Loucy (cell line): Measurements from ENCODE around the gene TRIM33.
A peak's percentile ranks its signal among the peaks of the same experiment; 100 is the strongest.

ENCODE experiments used
- H2AFZ ChIP-seq: fragments of 200-600 bp; sonication (generic); 2 replicates; pipeline ENCODE4 v1.6.0; 2016; ENCODE audit warnings: antibody characterized with exemption, mild to moderate bottlenecking, low read length, moderate library complexity
- H3F3A ChIP-seq: fragments of 200-600 bp; 2 replicates; pipeline ENCODE4 v1.6.0; 2016; ENCODE audit warnings: antibody characterized with exemption, low read depth, mild to moderate bottlenecking
- H3K27me3 ChIP-seq: fragments of 200-600 bp; sonication (generic); 2 replicates; pipeline ENCODE4 v1.6.1; 2014; ENCODE audit warnings: low read length, mild to moderate bottlenecking; ENCODE audit not compliant: insufficient read depth, poor library complexity, severe bottlenecking
- H3K36me3 ChIP-seq: fragments of 200-600 bp; sonication (generic); 2 replicates; pipeline ENCODE4 v1.6.1; 2016; ENCODE audit warnings: low read length; ENCODE audit not compliant: insufficient read depth
- H3K4me1 ChIP-seq: fragments of 200-600 bp; sonication (generic); 2 replicates; pipeline ENCODE4 v1.5.1; 2014; ENCODE audit warnings: low read length, mild to moderate bottlenecking; ENCODE audit not compliant: insufficient read depth, poor library complexity, severe bottlenecking
- H3K4me2 ChIP-seq: fragments of 200-600 bp; sonication (generic); 2 replicates; pipeline ENCODE4 v1.6.0; 2014; ENCODE audit warnings: antibody characterized with exemption, low read length, low read depth, mild to moderate bottlenecking; ENCODE audit not compliant: poor library complexity, severe bottlenecking
- H3K4me3 ChIP-seq: fragments of 200-600 bp; sonication (generic); 2 replicates; pipeline ENCODE4 v1.5.1; 2014; ENCODE audit warnings: low read length, mild to moderate bottlenecking, mixed read lengths; ENCODE audit not compliant: poor library complexity, severe bottlenecking
- H3K79me2 ChIP-seq: fragments of 200-600 bp; sonication (generic); 2 replicates; pipeline ENCODE4 v1.6.1; 2014; ENCODE audit warnings: low read length; ENCODE audit not compliant: insufficient read depth
- H3K9ac ChIP-seq: fragments of 200-600 bp; sonication (generic); 2 replicates; pipeline ENCODE4 v1.6.0; 2014; ENCODE audit warnings: mild to moderate bottlenecking, low read depth, low read length, moderate library complexity; ENCODE audit not compliant: poor library complexity, severe bottlenecking
- H3K9me2 ChIP-seq: fragments of 200-600 bp; sonication (generic); replicated peaks from 2 replicates; pipeline ENCODE4 v1.6.1; 2016; ENCODE audit warnings: low read depth, low read length, mixed read lengths
- H3K9me3 ChIP-seq: fragments of 200-600 bp; sonication (generic); 2 replicates; pipeline ENCODE4 v1.6.1; 2014; ENCODE audit warnings: mild to moderate bottlenecking, antibody characterized with exemption, low read length, low read depth; ENCODE audit not compliant: insufficient read depth
- H4K20me1 ChIP-seq: fragments of 200-600 bp; sonication (generic); 2 replicates; pipeline ENCODE4 v1.6.0; 2014; ENCODE audit warnings: antibody characterized with exemption, low read length, mild to moderate bottlenecking; ENCODE audit not compliant: insufficient read depth, poor library complexity, severe bottlenecking
- EZH2phosphoT487 ChIP-seq: fragments of 200-600 bp; IDR thresholded peaks from 2 replicates; pipeline ENCODE4 v1.6.1; 2018; ENCODE audit warnings: antibody characterized with exemption, mild to moderate bottlenecking, moderate library complexity, borderline replicate concordance
- TF ChIP-seq, protein P1 (sequence below): fragments of 200-600 bp; sonication (generic); conservative IDR thresholded peaks from 2 replicates; pipeline ENCODE4 v1.5.1; 2014; ENCODE audit warnings: mild to moderate bottlenecking, antibody characterized with exemption, low read length

TRIM33 gene

DNA sequence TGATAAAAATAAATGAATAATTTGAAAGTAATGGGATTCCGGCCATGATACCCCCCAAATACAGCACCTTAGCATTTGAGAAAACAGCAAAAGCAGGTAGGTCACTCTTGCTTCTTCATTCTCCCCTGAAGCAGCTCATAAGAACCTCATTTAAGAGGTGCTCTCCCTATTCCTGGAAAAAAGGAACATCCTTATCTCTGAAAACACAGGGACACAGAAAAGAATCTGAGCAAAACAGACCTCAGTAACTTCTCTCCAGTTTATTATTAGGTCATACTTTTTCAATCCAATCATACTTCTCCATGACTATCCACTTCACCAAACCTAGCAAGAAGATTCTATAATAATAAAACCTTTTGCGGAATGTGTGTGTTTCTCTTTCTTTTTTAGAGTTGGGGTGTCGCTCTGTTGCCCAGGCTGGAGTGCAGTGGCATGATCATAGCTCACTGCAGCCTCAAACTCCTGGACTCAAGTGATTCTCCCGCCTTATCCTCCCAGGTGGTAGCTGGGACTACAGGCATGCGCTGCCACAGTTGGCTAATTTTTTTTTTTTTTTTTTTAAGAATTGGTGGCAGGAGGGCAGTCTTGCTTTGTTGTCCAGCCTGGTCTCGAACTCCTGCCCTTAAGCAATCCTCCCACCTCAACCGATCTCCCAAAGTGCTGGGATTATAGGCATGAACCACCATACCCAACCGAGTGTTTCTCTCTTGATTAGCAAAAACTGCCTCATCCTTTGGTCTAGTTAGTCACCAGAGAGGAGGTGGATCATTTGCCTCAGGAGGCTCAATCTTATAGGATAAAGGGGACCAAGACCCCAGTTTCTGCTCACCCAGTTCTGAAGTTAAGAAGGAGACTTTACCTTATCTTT, 10.6 kb upstream of the TRIM33 start:
- TF ChIP-seq, protein P1, sequence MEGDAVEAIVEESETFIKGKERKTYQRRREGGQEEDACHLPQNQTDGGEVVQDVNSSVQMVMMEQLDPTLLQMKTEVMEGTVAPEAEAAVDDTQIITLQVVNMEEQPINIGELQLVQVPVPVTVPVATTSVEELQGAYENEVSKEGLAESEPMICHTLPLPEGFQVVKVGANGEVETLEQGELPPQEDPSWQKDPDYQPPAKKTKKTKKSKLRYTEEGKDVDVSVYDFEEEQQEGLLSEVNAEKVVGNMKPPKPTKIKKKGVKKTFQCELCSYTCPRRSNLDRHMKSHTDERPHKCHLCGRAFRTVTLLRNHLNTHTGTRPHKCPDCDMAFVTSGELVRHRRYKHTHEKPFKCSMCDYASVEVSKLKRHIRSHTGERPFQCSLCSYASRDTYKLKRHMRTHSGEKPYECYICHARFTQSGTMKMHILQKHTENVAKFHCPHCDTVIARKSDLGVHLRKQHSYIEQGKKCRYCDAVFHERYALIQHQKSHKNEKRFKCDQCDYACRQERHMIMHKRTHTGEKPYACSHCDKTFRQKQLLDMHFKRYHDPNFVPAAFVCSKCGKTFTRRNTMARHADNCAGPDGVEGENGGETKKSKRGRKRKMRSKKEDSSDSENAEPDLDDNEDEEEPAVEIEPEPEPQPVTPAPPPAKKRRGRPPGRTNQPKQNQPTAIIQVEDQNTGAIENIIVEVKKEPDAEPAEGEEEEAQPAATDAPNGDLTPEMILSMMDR, result no peak
- TF ChIP-seq EZH2phosphoT487, result no peak
- Histone ChIP-seq H4K20me1 (no peaks in the 10 kb centered on the region), H3K9me2 (no peaks in the 10 kb centered on the region), H3K36me3 (no peaks in the 10 kb centered on the region), H3K79me2 (no peaks in the 10 kb centered on the region), H3K27me3 (no peaks in the 10 kb centered on the region), H3K4me2 (no peak overlapping the region), H3K4me3 (no peak overlapping the region), H3K4me1 (peaks cover 3% of the 10 kb centered on the region), H2AFZ (no peak overlapping the region), H3K9me3 (no peaks in the 10 kb centered on the region), H3F3A (no peaks in the 10 kb centered on the region), H3K9ac (no peak overlapping the region)

DNA sequence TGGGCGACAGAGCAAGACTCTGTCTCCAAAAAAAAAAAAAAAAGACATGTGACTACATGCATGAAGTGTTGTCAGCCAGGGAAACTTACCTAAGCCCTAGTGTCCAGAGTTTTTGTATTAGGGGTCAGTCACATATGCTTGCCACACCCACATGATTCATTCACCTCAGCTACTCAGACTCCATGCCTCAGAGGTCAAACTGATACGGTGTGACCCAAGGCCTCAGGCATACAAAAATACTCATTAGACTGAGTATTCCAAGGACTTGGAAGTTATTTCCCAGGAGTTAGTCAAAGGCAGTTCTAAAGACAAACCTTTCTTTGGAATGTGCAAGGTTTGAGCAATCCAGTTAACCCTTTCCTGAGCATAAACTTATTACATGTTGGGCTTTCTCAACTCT, 6.3 kb upstream of the TRIM33 start:
- Histone ChIP-seq H3K9ac (no peak overlapping the region), H3K27me3 (no peaks in the 10 kb centered on the region), H4K20me1 (peaks cover 4% of the 10 kb centered on the region), H3K9me3 (no peaks in the 10 kb centered on the region), H3K4me1 (peaks cover 13% of the 10 kb centered on the region), H3K4me2 (no peak overlapping the region), H3F3A (no peaks in the 10 kb centered on the region), H3K36me3 (no peaks in the 10 kb centered on the region), H3K79me2 (peaks cover 7% of the 10 kb centered on the region), H2AFZ (no peak overlapping the region), H3K9me2 (no peaks in the 10 kb centered on the region), H3K4me3 (no peak overlapping the region)
- no peak for TF ChIP-seq EZH2phosphoT487
- TF ChIP-seq, protein P1, result no peak

DNA sequence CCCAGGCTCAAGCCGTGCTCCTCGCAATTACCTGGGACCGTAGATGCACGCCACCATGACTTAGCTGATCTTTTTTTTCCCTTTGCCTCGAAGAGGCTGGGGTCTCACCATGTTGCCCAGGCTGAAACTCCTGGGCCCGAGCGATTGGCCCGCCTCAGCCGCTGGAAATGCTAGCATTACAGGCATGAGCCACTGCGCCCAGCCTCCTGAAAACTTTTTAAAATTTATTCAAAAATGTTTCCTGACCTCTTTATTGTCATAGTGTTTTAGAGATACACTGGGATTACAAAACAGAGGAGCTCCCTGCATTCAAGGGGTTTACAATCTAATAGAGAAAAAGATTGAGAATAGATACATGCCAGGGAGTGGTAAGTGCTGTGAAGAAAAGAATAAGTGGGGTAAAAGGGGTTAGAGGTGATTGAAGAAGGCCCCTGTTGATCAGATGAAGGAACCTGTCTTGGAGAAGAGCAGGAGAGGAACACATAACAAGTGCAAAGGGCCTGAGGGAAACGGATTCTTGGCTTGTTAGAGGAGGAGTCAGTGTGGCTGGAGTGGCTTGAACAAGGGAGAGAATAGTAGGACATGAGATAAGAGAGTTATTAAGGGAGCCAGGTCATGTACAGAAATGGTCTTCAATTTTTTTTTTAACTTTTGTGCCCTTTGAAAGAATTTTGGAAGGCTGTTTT, 1.7 kb upstream of the TRIM33 start:
- peak overlapping the region; percentile 86 for H3K9ac ChIP-seq
- peaks cover 30% of the 10 kb centered on the region for H3K4me1 ChIP-seq
- no peaks in the 10 kb centered on the region for H3K36me3 ChIP-seq
- peak overlapping the region; percentile 61 for H3K4me2 ChIP-seq
- no peak overlapping the region for H2AFZ ChIP-seq
- no peaks in the 10 kb centered on the region for H3K27me3 ChIP-seq
- no peaks in the 10 kb centered on the region; the same call in 1 of the 2 replicates for H3F3A ChIP-seq
- peak overlapping the region; percentile 77 for H3K4me3 ChIP-seq
- no peaks in the 10 kb centered on the region for H3K9me2 ChIP-seq
- peaks cover 43% of the 10 kb centered on the region for H3K79me2 ChIP-seq
- no peak for TF ChIP-seq EZH2phosphoT487
- TF ChIP-seq, protein P1, result no peak
- H4K20me1 ChIP-seq, result peaks cover 33% of the 10 kb centered on the region
- H3K9me3 ChIP-seq, result no peaks in the 10 kb centered on the region
